Measurements from ENCODE around the gene RBMS3.

RBMS3 gene

DNA sequence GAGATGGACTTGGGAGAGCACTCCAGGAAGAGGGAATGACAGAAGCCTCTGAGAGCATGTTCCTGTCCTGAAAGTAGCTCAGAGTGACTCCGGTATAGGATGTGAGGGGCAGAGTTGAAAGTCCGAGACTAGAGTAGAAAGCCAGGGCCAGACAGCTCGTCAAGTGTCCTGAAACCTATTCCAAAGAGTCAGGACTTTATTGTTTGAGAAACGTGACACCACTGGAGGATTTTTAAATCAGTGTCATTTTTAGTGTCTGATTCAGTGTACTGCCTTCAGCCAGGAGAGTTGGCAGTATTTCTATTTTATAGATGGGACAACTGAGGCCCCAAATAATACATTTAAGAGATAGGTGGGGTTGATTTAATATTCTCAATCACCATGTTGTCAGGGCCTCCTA lies 1.6 kb upstream of the RBMS3 start:
- DNase-seq: no peak

DNA sequence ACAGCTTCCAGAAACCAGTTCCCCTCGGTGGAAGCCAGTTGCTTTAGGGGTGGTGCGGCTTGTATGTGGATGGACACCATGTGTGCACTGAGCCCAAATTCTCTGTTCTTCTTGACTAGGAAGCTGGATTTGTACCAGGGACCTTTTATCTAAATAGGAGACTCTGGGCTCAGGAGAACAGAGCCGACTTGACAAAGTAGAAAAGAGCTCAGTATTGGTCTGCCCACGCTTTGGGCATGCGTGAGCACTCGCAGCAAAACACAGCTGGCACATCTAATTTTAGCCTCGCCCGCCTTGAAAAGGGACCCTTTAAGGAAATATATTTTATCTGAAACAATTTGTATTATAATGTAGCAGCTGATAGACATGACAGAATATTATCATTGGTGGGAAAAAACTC lies 1.1 kb upstream of the RBMS3 start:
- no peak for DNase-seq

DNA sequence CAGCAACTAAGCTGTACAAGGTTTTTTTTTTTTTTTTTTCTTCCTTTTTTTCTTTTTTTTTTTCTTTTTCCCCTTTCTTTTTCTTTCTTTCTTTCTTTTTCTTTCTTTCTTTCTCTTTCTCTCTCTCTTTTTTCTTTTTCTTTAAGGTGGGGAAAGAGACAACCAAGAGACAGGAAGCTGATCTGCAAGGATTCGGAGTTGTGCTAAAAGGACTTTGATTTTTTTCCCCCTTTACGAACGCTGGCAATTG lies 148 bp downstream of the RBMS3 start:
- no peak for DNase-seq

DNA sequence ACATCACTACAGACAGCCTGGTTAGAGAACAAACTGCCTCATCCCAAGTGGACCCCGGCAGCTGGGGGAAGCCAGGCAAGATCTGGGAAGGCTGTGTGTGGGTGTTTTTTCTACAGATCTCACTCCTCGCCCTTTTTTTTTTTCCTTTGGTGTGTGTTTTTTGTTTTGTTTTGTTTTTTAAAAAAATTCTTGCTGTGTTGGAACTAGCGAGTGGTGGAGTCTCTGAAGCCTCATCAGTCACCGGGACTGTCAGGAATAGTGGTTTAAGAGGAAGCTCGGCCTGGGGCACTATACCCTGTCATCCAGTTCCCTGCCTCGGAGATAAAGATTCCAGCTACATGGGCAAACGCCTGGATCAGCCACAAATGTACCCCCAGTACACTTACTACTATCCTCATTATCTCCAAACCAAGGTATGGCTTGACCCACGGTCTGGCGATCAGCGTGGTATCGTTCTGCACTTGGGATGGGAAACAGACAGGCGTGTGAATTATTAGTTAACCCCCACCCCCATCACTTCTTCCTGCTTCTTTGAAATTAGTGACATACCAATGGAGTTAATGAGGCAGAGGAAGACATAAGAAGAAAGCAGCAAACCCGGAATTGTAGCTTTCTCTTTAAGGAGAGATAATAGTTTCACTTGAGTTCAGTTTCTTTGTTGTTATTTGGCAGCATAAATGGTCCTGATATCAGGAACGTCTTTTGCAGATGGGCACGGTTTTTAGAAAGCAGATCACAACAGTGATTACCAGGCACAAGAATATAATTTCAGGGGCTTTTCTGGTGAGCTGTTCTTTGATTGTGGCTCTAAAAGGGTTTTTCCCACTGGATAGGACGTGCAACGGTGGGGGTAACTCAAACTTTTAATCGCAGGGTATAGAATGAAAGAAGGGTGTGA lies 722 bp downstream of the RBMS3 start:
- no peak for DNase-seq

DNA sequence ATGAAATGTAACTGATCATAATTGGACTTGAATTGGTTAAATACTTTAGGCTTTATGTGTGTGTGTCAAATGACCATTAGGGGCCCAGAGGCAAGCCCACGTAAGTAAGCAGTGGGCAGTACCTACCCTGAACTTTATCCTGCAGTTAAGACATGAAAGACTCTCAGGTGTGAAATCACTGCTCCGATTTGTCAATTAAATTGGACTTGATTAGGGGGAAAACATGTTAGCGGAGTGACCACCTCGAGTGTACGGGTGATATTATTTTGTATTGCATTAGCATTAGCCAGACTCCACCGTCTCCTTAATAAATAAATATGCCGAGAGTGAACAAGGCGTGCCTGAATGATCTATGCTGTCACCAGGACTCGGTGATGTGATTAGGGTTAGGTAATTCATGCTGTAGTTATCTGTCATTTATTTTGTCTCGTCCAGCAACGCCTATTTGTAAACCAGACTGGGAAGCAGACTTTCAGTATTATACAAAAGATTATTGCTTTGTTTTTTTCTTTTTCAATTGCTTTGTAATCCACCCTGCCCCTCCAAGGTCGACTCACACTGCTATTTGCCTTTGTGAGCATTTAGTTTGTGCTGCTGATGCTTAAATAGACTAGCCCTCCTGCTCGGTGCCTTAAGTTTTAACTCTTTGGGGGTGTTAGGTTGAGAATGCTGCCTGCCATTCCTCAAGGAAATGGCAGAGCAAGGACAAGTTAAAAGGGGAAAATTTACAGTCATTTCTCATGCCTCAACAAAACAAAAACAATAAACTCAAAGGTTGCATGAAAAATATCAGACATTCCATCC lies 1.8 kb downstream of the RBMS3 start:
- no peak for DNase-seq

DNA sequence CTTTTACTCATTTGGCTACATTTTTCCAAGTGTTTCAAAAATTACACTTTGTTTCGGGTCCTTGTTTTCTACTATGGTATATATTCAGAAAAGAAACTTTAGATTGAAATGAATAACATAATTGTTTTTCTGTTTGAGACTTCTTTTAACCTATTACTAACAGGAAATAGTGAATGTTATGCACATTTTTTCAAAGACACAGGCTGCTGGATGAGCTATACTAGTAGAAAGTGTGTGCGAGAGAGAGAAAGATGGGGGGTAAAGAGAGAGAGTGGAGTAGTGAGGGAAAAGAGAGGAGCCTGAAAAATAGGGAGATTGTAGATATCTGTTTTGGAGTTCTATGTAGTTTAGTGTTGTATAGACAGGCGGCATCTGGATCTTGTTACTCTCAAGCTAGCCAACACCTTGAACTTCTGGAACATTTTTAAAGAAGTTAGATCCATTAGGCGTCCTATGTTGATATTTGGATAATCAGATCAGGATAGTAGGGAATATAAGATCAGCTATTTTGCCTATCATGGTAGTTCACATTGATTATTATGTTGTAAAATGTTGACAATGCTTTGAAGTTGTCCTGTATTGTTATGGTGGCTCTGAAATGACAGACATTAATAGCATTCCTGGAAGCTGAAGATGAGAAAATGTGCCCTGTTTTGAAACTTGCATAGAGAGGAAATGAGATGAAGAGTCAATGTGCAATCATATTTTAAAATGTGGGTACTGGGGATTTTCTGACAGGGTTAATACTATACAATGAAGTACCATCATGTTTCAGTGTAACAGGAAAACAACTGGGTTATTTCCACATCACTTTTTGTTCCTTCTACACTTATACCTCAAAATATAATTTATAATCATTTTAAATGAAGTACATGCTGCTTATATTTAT lies 2.6 kb downstream of the RBMS3 start:
- DNase-seq: no peak

DNA sequence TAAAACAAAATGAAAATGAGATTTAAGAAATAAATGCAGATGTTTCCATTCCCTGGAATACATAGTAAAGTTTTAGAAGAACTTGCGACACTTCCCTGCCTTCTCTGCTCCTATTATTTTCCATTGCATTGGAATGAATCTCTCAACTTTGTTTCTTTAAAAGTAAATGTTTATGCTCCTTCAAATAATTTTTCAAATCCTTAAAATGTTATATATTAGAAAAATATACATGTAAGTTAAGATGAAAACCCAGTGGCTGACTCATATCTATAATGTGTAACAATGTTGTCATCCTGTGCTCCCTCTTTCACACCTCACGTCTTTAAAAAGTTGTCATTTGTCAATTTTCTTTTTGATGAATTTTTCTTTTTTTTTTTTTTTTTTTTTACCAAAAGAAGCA lies 3.6 kb downstream of the RBMS3 start:
- no peak for DNase-seq

DNA sequence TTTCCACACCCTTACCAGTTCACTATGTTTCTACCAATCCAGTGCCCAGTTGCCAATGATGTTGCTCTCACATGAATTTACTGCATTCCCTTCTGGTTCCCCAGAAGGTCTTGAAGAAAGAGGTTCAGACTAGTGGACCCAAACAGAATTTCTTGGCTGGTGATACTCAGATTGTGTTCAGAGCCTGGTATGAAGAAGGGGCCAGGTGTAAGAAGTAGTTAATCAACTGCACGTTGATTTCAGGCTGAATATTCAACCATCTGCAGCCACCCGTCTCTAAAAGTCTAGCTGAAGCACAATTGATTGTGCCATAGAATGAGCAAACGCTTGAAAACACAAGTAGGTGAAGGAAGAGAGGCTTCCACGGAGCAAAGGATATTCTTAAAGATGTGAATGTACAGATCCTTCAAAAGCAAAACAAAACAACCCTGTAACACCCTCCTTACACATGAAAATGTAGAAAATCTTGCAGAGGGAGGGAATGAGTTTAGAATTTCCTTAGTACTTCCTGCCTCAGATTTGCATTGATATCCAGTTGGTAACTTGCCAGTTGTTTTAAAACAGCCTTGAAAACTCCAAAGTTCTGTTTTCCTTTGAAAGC lies 4.7 kb downstream of the RBMS3 start:
- no peak for DNase-seq

DNA sequence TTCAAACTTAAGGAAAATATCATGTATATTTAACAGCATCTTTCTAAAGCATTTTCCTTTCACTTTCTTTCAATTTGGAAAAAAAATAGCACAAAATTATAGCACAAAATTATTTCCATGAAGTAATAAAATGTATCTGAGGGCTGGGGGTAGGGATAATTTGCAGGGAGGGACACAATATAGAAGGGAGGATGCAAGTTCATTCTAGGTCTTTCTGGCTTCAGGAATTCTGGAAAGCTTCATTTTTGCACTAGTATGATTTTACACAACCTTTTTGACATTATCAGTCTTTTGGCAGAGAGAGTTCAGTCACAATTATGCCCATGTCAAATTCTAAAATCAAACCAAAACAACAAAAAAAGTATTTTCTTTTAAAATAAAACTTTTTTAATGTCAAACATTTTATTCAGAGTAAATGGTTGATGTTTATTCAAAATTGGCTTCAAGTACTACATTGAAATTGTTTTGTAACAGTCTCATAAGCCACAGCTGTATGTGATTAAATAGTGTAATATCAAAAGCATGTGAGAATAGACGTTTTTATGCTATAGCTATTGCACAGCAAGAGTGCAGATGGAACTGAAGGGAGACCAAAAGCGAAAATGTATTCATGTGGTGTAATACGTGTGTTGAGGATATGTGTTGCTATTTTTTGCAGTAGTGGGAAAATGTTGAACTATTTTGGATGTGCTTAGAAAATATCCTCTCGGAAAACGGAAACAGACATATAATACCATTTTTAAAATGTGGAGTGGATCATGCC lies 5.8 kb downstream of the RBMS3 start:
- DNase-seq: no peak

DNA sequence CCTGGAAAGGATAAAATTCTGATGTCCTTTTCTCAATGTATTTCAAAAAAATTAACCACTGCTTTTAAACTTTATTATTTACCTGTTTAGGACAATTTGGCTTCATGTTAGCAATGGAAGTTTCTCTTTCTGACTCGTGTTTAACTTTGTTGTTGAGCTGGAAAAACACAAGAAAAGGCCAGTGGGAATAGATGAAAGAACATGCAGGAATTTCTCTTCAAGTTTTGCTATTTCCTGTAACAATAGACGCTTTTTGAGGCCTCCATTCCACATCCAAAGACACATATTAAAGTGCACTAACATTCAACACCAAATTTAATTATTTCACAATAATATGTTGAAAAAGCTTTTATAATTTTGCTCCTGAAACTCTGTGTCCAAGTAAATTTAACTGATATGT lies 9.7 kb downstream of the RBMS3 start:
- no peak for DNase-seq

DNA sequence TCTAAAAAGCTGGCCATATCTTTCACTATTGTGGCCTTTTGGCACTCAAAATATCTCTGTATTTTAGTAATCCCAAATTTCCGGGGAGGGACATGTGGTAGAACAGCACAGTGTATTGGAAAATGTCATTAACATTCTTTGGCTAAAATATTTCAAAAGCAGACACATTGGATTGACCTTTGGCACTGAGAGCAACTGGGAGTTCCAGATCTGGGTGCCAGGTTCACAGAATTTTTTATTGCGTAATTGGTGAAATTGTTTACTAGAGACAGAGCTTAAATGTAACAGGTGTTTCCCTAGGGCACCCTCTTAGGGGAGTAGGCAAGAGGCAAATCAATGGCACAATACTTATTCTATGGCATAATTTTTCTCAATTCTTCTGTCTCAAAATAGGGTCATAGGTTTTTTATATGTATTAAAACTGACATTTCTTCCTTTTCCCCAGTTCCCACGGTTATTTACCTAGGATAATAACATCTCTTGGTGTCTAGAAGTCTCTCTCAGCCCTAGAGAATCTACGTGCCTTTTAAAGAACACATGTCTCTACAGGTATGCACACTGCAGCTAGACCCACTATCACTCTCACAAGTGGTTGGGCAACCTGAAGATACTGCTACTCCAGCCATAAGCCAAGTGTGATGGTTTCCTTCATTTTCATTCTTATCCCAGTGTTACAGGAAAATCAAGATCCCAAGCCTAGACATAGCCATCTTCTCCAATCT lies 10.6 kb downstream of the RBMS3 start:
- DNase-seq: no peak

DNA sequence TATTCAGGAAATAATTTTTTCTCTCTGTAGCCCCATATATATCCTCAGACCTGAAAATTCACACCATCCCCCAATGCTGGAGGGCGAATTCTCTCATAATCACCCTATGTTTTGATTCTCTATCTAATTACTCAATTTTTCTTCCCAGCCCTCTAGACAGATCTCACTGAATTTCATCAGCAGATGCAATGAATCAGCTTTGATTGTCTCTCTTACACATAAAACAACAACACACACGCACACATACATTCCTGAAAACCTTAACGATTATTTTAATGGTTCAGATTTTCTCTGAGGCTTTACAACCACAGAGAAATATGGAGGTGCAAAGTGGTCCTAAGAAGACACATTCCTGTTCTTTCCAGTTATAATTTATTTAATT lies 11.1 kb downstream of the RBMS3 start:
- DNase-seq: no peak

DNA sequence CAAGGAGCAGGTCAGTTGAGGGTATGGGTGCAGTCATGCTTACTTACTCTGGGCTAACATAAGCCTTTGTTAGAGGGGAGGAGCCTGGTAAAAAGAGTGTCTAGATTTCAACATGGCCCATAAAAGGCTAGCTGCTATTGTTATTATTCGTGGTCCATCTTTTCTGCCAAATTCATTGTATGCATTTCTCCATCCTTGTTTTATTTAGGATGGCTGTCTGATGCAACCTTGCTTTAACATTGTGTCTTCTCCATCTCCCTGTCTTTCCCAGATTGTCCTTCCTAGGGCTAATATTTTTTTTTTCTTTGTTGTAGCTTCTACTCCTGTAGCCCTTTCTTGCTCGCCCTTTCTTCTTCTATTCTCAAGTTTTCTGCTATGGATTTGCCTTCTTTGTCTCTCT lies 12.6 kb downstream of the RBMS3 start:
- DNase-seq: no peak

DNA sequence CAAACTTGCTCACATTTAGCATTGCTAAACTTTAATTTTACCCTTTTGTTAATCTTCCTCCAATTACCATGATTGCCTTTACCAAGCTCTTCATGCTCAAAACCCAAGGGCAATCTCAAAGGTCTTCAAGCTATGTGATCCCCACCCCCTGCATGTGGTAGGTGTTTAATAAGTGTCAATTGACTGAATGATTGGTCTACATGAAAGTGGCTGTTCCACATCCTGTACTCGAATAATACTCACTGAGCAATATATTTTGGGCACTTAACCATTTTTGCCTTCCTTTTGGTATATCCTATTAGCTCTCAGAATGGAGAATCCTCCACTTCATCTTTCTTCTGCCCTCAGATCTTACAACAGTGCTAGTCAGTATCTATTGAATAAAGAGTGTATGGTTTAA lies 17.1 kb downstream of the RBMS3 start:
- no peak for DNase-seq

DNA sequence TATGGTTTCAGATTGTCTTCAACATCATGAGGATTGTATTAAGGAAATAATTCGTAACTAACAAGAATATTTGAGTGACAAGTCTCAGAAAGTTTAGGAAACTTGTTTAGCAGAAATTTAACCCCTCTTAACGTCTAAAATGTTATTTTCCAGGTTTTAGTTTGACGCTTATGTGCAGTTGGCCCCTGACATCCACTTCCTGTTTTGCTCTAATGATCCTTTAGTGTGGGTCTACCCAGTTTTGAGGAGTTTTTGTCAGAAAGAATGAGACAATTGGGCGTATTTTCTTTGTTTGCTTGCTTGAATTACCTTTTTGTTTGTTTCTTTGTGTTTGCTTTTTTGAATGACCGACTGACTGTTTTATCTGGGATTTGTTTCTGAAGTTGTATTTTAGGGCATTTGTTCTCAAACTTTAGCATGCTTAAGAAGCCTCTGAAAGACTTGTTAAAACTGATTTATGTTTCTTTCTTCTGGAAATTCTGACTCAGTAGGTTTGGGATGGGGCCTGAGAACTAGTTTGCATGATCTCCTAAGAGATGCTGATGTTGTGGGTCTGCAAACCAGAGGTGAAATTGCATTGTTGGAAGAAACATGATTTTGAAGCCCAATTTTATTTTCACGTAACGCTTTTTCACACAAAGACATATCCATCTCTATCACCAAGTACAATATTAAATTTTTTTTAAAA lies 20.6 kb downstream of the RBMS3 start:
- no peak for DNase-seq

DNA sequence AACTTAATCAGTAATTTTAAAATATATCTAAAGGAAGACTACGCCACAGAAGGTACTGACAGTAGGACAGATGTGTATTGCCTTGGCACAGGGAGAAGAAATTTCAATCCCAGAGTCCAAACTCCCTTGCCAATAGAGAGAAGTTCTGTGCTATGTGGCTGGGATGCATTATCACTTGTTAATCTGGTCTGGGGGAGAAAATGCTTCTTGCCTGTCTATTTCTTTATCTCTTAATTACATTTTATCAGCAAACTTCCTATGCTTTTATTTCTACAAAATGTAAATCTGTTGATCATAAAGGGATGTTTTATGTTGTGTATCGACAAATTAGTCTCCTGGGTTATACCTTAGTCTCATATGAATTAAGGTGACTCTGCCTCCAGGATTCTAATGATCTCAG lies 21.7 kb downstream of the RBMS3 start:
- DNase-seq: no peak

DNA sequence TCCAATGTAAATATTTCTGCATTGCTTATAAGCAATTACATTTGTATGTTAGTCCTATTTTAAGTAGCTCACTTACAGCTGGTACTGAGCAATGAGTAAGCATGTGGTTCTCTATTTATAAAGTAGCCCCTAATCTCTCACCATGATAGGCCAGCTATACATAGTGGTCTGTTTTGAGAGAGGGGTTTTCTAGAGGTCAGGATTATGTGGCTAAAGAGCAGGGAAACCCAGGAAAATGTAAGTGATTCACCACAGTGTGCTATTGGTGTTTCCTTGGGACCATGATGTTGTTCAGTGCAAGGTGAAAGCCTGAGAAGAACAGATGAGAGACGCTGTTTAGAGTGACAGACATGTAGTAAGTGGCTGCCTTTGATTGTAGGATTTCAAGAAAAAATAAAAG lies 26.4 kb downstream of the RBMS3 start:
- no peak for DNase-seq

DNA sequence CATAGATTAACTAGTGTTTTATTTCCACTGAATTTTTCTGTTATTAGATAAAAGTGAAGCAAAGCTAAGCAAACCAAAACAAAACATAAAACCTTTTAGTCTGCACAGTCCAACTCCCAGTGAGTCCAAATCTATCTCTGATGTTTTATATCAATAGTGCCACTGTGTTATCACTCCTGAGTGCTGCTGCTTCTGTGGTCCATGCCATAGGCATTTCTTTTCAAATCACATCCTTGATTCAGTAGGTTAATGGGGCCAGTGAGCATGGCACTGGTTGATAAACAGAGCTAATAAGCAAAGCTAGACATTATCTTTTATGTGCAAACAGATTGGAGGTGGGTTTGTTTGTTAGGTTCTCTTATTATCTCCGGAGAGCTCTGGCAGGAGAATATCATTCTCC lies 30.0 kb downstream of the RBMS3 start:
- DNase-seq: no peak

DNA sequence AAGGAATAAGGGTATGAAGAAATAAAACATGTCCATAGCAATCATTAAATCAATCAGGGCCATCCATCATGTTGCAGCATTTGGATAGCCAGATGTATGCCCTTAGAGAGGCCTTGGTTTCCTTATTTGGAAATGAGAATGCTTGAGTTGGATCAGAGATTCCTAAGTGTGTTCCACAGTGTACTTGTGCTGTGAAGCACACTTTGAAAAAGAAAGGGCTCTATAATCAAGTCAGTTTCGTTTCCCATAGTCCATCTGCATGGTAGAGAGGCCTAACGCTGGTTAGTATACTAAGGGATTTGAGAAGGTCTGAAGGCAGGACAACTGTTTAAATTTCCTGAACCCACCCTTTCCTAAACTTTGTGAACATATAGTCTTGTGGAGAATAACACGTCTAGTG lies 30.9 kb downstream of the RBMS3 start:
- no peak for DNase-seq

DNA sequence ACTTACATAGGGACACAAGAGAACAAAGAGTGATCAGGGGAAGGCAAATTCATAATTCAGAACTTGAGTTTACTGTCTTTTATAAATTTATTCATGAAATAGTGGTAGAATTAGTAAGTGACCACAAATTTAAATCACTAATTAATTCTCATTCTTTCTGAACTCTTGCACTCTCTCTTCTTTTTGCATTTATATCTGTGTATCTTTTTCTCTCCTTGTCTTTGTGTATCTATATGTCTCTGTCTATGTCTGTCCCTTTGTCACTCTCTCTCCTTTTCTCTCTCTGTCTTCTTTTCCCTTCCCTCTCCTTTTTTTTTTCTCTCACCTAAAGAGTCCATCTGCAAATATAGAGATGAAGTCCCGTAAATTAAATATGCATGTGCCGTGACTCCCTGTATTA lies 31.5 kb downstream of the RBMS3 start:
- DNase-seq: no peak

DNA sequence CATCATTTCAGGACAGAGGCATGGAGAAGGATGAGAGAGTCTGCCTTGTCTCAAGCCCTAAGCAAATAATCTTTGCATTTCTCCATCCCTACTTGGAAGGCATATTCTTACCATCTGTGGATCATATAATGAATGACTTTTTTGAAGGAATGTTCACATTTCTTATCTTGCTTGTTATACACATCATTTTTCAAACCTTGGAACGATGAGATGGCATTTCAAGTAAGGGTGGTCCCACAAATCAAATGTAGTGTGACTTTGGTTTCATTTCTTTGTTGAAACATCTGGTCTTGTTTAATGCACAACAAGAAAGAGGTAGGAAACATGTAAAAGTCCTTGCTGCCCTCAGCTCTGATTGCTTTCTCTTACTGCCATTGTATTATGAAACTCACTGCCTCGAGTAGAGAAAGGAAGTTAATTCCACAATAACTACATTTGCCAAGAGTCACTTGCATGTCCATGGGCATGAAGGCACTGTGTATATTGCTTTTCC lies 32.1 kb downstream of the RBMS3 start:
- DNase-seq: no peak
